A549 (cell line): Measurements from ENCODE around the gene SLC29A3.

Experiments
- CBX8 ChIP-seq: fragments of 200-600 bp; sonication (generic); IDR thresholded peaks from 2 replicates; pipeline ENCODE4 v1.6.1; 2016
- CHD2 ChIP-seq: fragments of 150-350 bp; IDR thresholded peaks from 2 replicates; pipeline ENCODE4 v1.6.1; 2014; ENCODE audit warnings: low read length; ENCODE audit not compliant: partially characterized antibody
- CHD4 ChIP-seq: fragments of 200-600 bp; sonication (generic); IDR thresholded peaks from 2 replicates; pipeline ENCODE4 v1.6.1; 2016; ENCODE audit warnings: antibody characterized with exemption, mild to moderate bottlenecking, borderline replicate concordance
- CTCF ChIP-seq: fragments of >200 bp; sonication (Bioruptor Twin); formaldehyde crosslinking; IDR thresholded peaks from 3 replicates; pipeline ENCODE4 v1.5.1; 2016
- GATA3 ChIP-seq: IDR thresholded peaks from 2 replicates; pipeline ENCODE4 v1.6.1; 2012; ENCODE audit warnings: borderline replicate concordance
- KDM5A ChIP-seq: fragments of 200-600 bp; sonication (generic); IDR thresholded peaks from 2 replicates; pipeline ENCODE4 v1.6.1; 2016; ENCODE audit warnings: antibody characterized with exemption, mild to moderate bottlenecking
- MAX ChIP-seq: IDR thresholded peaks from 2 replicates; pipeline ENCODE4 v1.6.1; 2012
- POLR2A ChIP-seq: IDR thresholded peaks from 2 replicates; pipeline ENCODE4 v1.6.1; 2012; ENCODE audit warnings: mild to moderate bottlenecking, low read length
- SMC3 ChIP-seq: fragments of >200 bp; sonication (Bioruptor Twin); formaldehyde crosslinking; IDR thresholded peaks from 3 replicates; pipeline ENCODE4 v1.6.1; 2018; ENCODE audit warnings: inconsistent platforms
- TF ChIP-seq, protein P1 (sequence below): fragments of 150-350 bp; IDR thresholded peaks from 2 replicates; pipeline ENCODE4 v1.6.1; 2014; ENCODE audit warnings: low read depth, mild to moderate bottlenecking, low read length
- TF ChIP-seq, protein P2 (sequence below): fragments of 200-600 bp; sonication (generic); IDR thresholded peaks from 2 replicates; pipeline ENCODE4 v1.6.1; 2016; ENCODE audit warnings: antibody characterized with exemption, mild to moderate bottlenecking, moderate library complexity
- TF ChIP-seq, protein P3 (sequence below): fragments of >200 bp; sonication (Bioruptor Twin); formaldehyde crosslinking; IDR thresholded peaks from 3 replicates; pipeline ENCODE4 v1.6.1; 2016
- TF ChIP-seq, protein P4 (sequence below): IDR thresholded peaks from 2 replicates; pipeline ENCODE4 v1.6.1; 2012

DNA sequence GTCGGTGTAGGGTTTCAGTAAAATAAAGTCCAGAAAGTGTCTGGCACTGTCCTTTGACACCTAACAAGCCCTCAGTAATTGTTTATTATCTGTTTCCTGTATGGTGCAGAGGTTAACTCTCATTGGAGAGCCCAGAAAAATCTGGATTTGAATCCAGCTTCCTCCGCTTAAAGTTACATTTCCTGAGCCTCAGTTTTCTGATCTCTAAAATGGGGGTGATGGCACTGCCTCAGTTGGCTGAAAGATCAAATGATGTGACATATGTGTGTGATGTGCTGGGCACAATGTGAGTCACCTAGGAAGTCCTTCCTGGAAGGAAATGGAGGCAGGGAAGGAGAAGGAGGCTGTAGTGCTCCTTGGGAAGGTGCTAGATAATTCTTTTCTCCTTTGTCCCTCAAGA, 63.0 kb downstream of the SLC29A3 start:
- TF ChIP-seq, protein P1, sequence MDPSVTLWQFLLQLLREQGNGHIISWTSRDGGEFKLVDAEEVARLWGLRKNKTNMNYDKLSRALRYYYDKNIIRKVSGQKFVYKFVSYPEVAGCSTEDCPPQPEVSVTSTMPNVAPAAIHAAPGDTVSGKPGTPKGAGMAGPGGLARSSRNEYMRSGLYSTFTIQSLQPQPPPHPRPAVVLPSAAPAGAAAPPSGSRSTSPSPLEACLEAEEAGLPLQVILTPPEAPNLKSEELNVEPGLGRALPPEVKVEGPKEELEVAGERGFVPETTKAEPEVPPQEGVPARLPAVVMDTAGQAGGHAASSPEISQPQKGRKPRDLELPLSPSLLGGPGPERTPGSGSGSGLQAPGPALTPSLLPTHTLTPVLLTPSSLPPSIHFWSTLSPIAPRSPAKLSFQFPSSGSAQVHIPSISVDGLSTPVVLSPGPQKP: no peak
- no peak for TF ChIP-seq CHD4
- TF ChIP-seq KDM5A: no peak
- TF ChIP-seq GATA3: no peak
- TF ChIP-seq MAX: no peak
- no peak for TF ChIP-seq CHD2
- TF ChIP-seq CBX8: no peak
- TF ChIP-seq, protein P2, sequence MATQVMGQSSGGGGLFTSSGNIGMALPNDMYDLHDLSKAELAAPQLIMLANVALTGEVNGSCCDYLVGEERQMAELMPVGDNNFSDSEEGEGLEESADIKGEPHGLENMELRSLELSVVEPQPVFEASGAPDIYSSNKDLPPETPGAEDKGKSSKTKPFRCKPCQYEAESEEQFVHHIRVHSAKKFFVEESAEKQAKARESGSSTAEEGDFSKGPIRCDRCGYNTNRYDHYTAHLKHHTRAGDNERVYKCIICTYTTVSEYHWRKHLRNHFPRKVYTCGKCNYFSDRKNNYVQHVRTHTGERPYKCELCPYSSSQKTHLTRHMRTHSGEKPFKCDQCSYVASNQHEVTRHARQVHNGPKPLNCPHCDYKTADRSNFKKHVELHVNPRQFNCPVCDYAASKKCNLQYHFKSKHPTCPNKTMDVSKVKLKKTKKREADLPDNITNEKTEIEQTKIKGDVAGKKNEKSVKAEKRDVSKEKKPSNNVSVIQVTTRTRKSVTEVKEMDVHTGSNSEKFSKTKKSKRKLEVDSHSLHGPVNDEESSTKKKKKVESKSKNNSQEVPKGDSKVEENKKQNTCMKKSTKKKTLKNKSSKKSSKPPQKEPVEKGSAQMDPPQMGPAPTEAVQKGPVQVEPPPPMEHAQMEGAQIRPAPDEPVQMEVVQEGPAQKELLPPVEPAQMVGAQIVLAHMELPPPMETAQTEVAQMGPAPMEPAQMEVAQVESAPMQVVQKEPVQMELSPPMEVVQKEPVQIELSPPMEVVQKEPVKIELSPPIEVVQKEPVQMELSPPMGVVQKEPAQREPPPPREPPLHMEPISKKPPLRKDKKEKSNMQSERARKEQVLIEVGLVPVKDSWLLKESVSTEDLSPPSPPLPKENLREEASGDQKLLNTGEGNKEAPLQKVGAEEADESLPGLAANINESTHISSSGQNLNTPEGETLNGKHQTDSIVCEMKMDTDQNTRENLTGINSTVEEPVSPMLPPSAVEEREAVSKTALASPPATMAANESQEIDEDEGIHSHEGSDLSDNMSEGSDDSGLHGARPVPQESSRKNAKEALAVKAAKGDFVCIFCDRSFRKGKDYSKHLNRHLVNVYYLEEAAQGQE: no peak
- no peak for TF ChIP-seq POLR2A
- no peak for TF ChIP-seq SMC3
- no peak for TF ChIP-seq CTCF
- TF ChIP-seq, protein P3, sequence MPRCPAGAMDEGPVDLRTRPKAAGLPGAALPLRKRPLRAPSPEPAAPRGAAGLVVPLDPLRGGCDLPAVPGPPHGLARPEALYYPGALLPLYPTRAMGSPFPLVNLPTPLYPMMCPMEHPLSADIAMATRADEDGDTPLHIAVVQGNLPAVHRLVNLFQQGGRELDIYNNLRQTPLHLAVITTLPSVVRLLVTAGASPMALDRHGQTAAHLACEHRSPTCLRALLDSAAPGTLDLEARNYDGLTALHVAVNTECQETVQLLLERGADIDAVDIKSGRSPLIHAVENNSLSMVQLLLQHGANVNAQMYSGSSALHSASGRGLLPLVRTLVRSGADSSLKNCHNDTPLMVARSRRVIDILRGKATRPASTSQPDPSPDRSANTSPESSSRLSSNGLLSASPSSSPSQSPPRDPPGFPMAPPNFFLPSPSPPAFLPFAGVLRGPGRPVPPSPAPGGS: no peak
- TF ChIP-seq, protein P4, sequence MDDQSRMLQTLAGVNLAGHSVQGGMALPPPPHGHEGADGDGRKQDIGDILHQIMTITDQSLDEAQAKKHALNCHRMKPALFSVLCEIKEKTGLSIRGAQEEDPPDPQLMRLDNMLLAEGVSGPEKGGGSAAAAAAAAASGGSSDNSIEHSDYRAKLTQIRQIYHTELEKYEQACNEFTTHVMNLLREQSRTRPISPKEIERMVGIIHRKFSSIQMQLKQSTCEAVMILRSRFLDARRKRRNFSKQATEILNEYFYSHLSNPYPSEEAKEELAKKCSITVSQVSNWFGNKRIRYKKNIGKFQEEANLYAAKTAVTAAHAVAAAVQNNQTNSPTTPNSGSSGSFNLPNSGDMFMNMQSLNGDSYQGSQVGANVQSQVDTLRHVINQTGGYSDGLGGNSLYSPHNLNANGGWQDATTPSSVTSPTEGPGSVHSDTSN: no peak
